CD14-positive monocyte (primary cell): Measurements from ENCODE around the gene YBX1. TPM values are rescaled to one million over a fixed set of nuclear protein-coding genes. Genes with fewer than 3 reads are reported as not detected.
"Not testable (repeated sequence)": the region's sequence is repeated elsewhere in the genome, so short reads cannot be mapped to it uniquely, and the experiment has no call there.

ENCODE experiments used
- DNase-seq, 3 donors: peaks; one replicate each; pipeline ENCODE4 v3.0.0-alpha.2; 2011 to 2022
- H2AFZ ChIP-seq: 2 replicates; pipeline ENCODE4 v1.6.0; 2012; ENCODE audit warnings: mild to moderate bottlenecking, low read depth, low read length, inconsistent platforms; ENCODE audit not compliant: insufficient read depth, poor library complexity, severe bottlenecking
- H3K27ac ChIP-seq, 2 donors: 1 replicate in 1 of 2; 2 replicates in 1 of 2; pipeline ENCODE4 v1.5.1; 2012 to 2013; ENCODE audit warnings: low read length in 2 of 2, control low read depth in 1 of 2, inconsistent platforms in 1 of 2, low read depth in 1 of 2, mild to moderate bottlenecking in 1 of 2
- H3K27me3 ChIP-seq, 2 donors: one replicate each; pipeline versions ENCODE4 v1.6.0 to v1.6.1; 2011 to 2013; ENCODE audit warnings: low read length in 2 of 2; ENCODE audit not compliant: control insufficient read depth in 2 of 2, insufficient read depth in 2 of 2
- H3K36me3 ChIP-seq, 2 donors: replicated peaks in 1 of 2; 1 replicate in 1 of 2; 2 replicates in 1 of 2; pipeline versions ENCODE4 v1.5.1 to v1.6.1; 2012 to 2013; ENCODE audit warnings: low read length in 2 of 2, control low read depth in 1 of 2, inconsistent platforms in 1 of 2, mild to moderate bottlenecking in 1 of 2; ENCODE audit not compliant: insufficient read depth in 2 of 2, control insufficient read depth in 1 of 2
- H3K4me1 ChIP-seq, 2 donors: 1 replicate in 1 of 2; 2 replicates in 1 of 2; pipeline versions ENCODE4 v1.5.1 to v1.6.1; 2012 to 2013; ENCODE audit warnings: low read length in 2 of 2, control low read depth in 1 of 2, inconsistent platforms in 1 of 2, mild to moderate bottlenecking in 1 of 2, moderate library complexity in 1 of 2; ENCODE audit not compliant: insufficient read depth in 2 of 2, control insufficient read depth in 1 of 2
- H3K4me2 ChIP-seq: replicated peaks from 2 replicates; pipeline ENCODE3; 2012; ENCODE audit warnings: low read length, moderate library complexity, mild to moderate bottlenecking; ENCODE audit not compliant: poor library complexity, severe bottlenecking; ENCODE audit errors: extremely low read depth
- H3K4me3 ChIP-seq, 3 experiments: fragments of 200-600 bp in 1 of 3; sonication (generic) in 1 of 3; replicated peaks in 1 of 3; 1 replicate in 2 of 3; 2 replicates in 1 of 3; pipeline ENCODE4 v1.5.1; 2011 to 2013; ENCODE audit warnings: low read length in 3 of 3, mild to moderate bottlenecking in 3 of 3, control low read depth in 2 of 3, low read depth in 2 of 3, inconsistent platforms in 1 of 3, moderate library complexity in 1 of 3
- H3K79me2 ChIP-seq: 2 replicates; pipeline ENCODE4 v1.6.0; 2012; ENCODE audit warnings: mild to moderate bottlenecking, control low read depth, inconsistent platforms, low read length, moderate library complexity; ENCODE audit not compliant: insufficient read depth
- H3K9ac ChIP-seq: 2 replicates; pipeline ENCODE4 v1.6.0; 2017; ENCODE audit warnings: low read length, mild to moderate bottlenecking; ENCODE audit not compliant: insufficient read depth, poor library complexity, severe bottlenecking
- H3K9me3 ChIP-seq, 2 donors: replicated peaks in 1 of 2; 1 replicate in 1 of 2; 2 replicates in 1 of 2; pipeline versions ENCODE4 v1.5.1 to v1.6.1; 2012 to 2013; ENCODE audit warnings: low read length in 2 of 2, control low read depth in 1 of 2; ENCODE audit not compliant: control insufficient read depth in 1 of 2, insufficient read depth in 1 of 2
- H4K20me1 ChIP-seq: 2 replicates; pipeline ENCODE4 v1.6.0; 2012; ENCODE audit warnings: mild to moderate bottlenecking, low read length, control low read depth, moderate library complexity; ENCODE audit not compliant: insufficient read depth
- H3K27ac Mint-ChIP-seq, 7 donors: one replicate each; pipeline ENCODE4 v1.8.0; 2020; ENCODE audit warnings: mild to moderate bottlenecking in 7 of 7, mixed read lengths in 7 of 7, moderate library complexity in 6 of 7, inconsistent platforms in 2 of 7
- H3K27me3 Mint-ChIP-seq, 3 donors: one replicate each; pipeline ENCODE4 v1.8.0; 2021 to 2022; ENCODE audit warnings: low read depth in 3 of 3, mild to moderate bottlenecking in 3 of 3, mixed read lengths in 3 of 3, moderate library complexity in 3 of 3, inconsistent platforms in 1 of 3
- H3K36me3 Mint-ChIP-seq, 2 donors: one replicate each; pipeline ENCODE4 v1.8.0; 2020; ENCODE audit warnings: mixed read lengths in 2 of 2, inconsistent platforms in 1 of 2, mild to moderate bottlenecking in 1 of 2
- H3K4me1 Mint-ChIP-seq: one replicate; pipeline ENCODE4 v1.8.0; 2020; ENCODE audit warnings: mild to moderate bottlenecking, mixed read lengths
- H3K4me3 Mint-ChIP-seq, 2 donors: one replicate each; pipeline ENCODE4 v1.8.0; 2020; ENCODE audit warnings: mild to moderate bottlenecking in 2 of 2, mixed read lengths in 2 of 2, moderate library complexity in 1 of 2
- H3K9me3 Mint-ChIP-seq, 7 donors: one replicate each; pipeline ENCODE4 v1.8.0; 2020 to 2022; ENCODE audit warnings: mixed read lengths in 7 of 7, mild to moderate bottlenecking in 6 of 7, moderate library complexity in 6 of 7, inconsistent platforms in 2 of 7
- WGBS: methylation state at CpG from one replicate; pipeline ENCODE4 v1.1.5; 2013; ENCODE audit warnings: missing lambda C conversion rate; ENCODE audit not compliant: insufficient coverage; 5-methylcytosine and 5-hydroxymethylcytosine counted together
- intact Hi-C, 2 donors: fragments of 100-400 bp; cut with micrococcal nuclease; formaldehyde crosslinking; loops; one replicate each; pipeline versions ENCODE4 v1.15.0 to v1.15.1; 2023
- polyA plus RNA-seq, 3 donors: library from polyadenylated mRNA; depleted of rRNA in 1 of 3; unstranded in 2 of 3; stranded (reverse) in 1 of 3; fragments of 300-500 nt in 2 of 3; fragments of >200 nt in 1 of 3; fragmentation: Illumina TruSeq in 2 of 3; gene quantifications; 1 replicate in 2 of 3; 2 replicates in 1 of 3; pipeline ENCODE4 v1.2.3, GENCODE V29; 2012 to 2021
- TF ChIP-seq, protein P1 (sequence below): fragments of 200-600 bp; IDR thresholded peaks from one replicate; pipeline ENCODE4 v1.8.0; 2022; ENCODE audit warnings: antibody characterized with exemption, mild to moderate bottlenecking

YBX1 gene
- polyA plus RNA-seq, 3 donors, result 65.7 to 301 (median 70.2) TPM

GRCh38 chr1:42703888-42704464 lies 21.8 kb downstream of the YBX1 start:
- H3K27me3 ChIP-seq, result no peaks in the 10 kb centered on the region
- H3K79me2 ChIP-seq, result peaks cover 17% of the 10 kb centered on the region
- intact Hi-C loops, result no loop called here
- H3K4me1 ChIP-seq, result no peaks in the 10 kb centered on the region
- WGBS, result 100% methylated on average over 3 of the region's 7 CpGs
- Mint-ChIP-seq H3K36me3 (peaks cover 80 to 93% of the 10 kb centered on the region in 2 donors), H3K9me3 (peaks cover 0 to 5% (median 2%) of the 10 kb centered on the region in 7 donors), H3K27ac (peak overlapping the region in 2 of 7 donors; percentile 1 to 7), H3K4me1 (no peaks in the 10 kb centered on the region), H3K27me3 (no peaks in the 10 kb centered on the region), H3K4me3 (no peak overlapping the region)
- H3K9ac ChIP-seq, result no peak overlapping the region
- DNase-seq, result no peak
- no peak overlapping the region for H2AFZ ChIP-seq
- no peak overlapping the region for H3K27ac ChIP-seq
- H3K36me3 ChIP-seq, result peaks cover 75 to 98% of the 10 kb centered on the region in 2 donors
- H3K9me3 ChIP-seq, result peaks cover 0 to 2% of the 10 kb centered on the region in 2 donors
- no peak overlapping the region for H3K4me3 ChIP-seq
- TF ChIP-seq, protein P1, sequence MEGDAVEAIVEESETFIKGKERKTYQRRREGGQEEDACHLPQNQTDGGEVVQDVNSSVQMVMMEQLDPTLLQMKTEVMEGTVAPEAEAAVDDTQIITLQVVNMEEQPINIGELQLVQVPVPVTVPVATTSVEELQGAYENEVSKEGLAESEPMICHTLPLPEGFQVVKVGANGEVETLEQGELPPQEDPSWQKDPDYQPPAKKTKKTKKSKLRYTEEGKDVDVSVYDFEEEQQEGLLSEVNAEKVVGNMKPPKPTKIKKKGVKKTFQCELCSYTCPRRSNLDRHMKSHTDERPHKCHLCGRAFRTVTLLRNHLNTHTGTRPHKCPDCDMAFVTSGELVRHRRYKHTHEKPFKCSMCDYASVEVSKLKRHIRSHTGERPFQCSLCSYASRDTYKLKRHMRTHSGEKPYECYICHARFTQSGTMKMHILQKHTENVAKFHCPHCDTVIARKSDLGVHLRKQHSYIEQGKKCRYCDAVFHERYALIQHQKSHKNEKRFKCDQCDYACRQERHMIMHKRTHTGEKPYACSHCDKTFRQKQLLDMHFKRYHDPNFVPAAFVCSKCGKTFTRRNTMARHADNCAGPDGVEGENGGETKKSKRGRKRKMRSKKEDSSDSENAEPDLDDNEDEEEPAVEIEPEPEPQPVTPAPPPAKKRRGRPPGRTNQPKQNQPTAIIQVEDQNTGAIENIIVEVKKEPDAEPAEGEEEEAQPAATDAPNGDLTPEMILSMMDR, result no peak
- peaks cover 70% of the 10 kb centered on the region for H4K20me1 ChIP-seq
- H3K4me2 ChIP-seq, result no peak overlapping the region

DNA sequence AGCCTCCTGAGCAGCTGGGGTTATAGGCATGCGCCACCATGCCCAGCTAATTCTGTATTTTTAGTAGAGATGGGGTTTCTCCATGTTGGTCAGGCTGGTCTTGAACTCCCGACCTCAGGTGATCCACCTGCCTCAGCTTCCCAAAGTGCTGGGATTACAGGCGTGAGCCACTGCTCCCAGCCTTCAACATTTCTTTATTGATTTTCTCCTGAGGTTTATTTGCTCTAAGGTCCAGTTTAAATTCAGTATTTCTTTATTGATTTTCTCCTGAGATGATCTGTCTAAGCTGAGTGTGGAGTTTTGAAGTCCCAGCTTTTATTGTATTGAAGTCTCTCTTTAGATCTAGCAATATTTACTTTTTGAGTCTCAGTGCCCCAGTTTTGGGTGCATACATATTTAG lies 30.6 kb downstream of the YBX1 start:
- H3K4me1 ChIP-seq, H3K27ac ChIP-seq, H2AFZ ChIP-seq, H3K4me1 Mint-ChIP-seq, DNase-seq, H3K4me3 Mint-ChIP-seq, H3K27me3 ChIP-seq, H4K20me1 ChIP-seq, intact Hi-C loops, H3K9me3 ChIP-seq, H3K4me2 ChIP-seq, H3K9ac ChIP-seq, H3K27me3 Mint-ChIP-seq, H3K4me3 ChIP-seq: not testable (repeated sequence)
- no CpG with 5 or more reads among the region's 3 CpGs for WGBS
- Mint-ChIP-seq H3K27ac (peak overlapping the region in 1 of 7 donors; percentile 8), H3K9me3 (peaks cover 5 to 16% (median 7%) of the 10 kb centered on the region in 7 donors), H3K36me3 (peaks cover 50 to 90% of the 10 kb centered on the region in 2 donors)
- H3K36me3 ChIP-seq, result peaks cover 19 to 88% of the 10 kb centered on the region in 2 donors
- peaks cover 15% of the 10 kb centered on the region for H3K79me2 ChIP-seq
